ENCODE results near the gene FIZ1.

The FIZ1 gene

GRCh38 chr19:55632463-55632834 lies 33.1 kb upstream of the FIZ1 start:
- Histone ChIP-seq H3K9ac (ENCODE audit: low read length) (no peak overlapping the region), H3K4me3 (ENCODE audit: low read depth, low read length) (no peak overlapping the region), H3K27me3 (ENCODE audit: control insufficient read depth, insufficient read depth, low read length) (no peaks in the 10 kb centered on the region), H3K9me3 (ENCODE audit: control insufficient read depth, insufficient read depth, low read depth, low read length) (no peaks in the 10 kb centered on the region), H3K27ac (ENCODE audit: low read depth, low read length) (no peak overlapping the region), H3K4me1 (ENCODE audit: control insufficient read depth, insufficient read depth, low read length) (peaks cover 9% of the 10 kb centered on the region), H3K36me3 (ENCODE audit: control insufficient read depth, insufficient read depth, low read length) (no peaks in the 10 kb centered on the region)

- no peak overlapping the region for H3K4me3 ChIP-seq (ENCODE audit: low read depth, low read length)
- H3K27ac ChIP-seq (ENCODE audit: low read depth, low read length) = no peak overlapping the region
- H3K4me1 ChIP-seq (ENCODE audit: control insufficient read depth, insufficient read depth, low read length) = no peaks in the 10 kb centered on the region; the same call in 1 of the 2 replicates
- no peaks in the 10 kb centered on the region for H3K27me3 ChIP-seq (ENCODE audit: control insufficient read depth, insufficient read depth, low read length)
- H3K9me3 ChIP-seq (ENCODE audit: control insufficient read depth, insufficient read depth, low read depth, low read length) = no peaks in the 10 kb centered on the region
- no peak overlapping the region for H3K9ac ChIP-seq (ENCODE audit: low read length)
- H3K36me3 ChIP-seq (ENCODE audit: control insufficient read depth, insufficient read depth, low read length) = peaks cover 3% of the 10 kb centered on the region; the same call in 1 of the 2 replicates
These were observed 27.0 kb upstream of the FIZ1 start for GRCh38 chr19:55626350-55626749.

GRCh38 chr19:55625004-55625326 lies 25.6 kb upstream of the FIZ1 start:
- Histone ChIP-seq H3K4me1 (ENCODE audit: control insufficient read depth, insufficient read depth, low read length) (no peaks in the 10 kb centered on the region; the same call in 1 of the 2 replicates), H3K27ac (ENCODE audit: low read depth, low read length) (no peak overlapping the region), H3K9ac (ENCODE audit: low read length) (no peak overlapping the region), H3K27me3 (ENCODE audit: control insufficient read depth, insufficient read depth, low read length) (no peaks in the 10 kb centered on the region), H3K9me3 (ENCODE audit: control insufficient read depth, insufficient read depth, low read depth, low read length) (no peaks in the 10 kb centered on the region), H3K4me3 (ENCODE audit: low read depth, low read length) (peak overlapping the region; percentile 61), H3K36me3 (ENCODE audit: control insufficient read depth, insufficient read depth, low read length) (peaks cover 17% of the 10 kb centered on the region)

- Histone ChIP-seq H3K27ac (ENCODE audit: low read depth, low read length) (0 out of 2 replicates have a peak within 1 kb of the TSS, but pooled peaks have one; percentile 48), H3K9ac (ENCODE audit: low read length) (peak within 1 kb of the TSS; percentile 57), H3K9me3 (ENCODE audit: control insufficient read depth, insufficient read depth, low read depth, low read length) (no peaks in the 10 kb centered on the region), H3K36me3 (ENCODE audit: control insufficient read depth, insufficient read depth, low read length) (peaks cover 17% of the 10 kb centered on the region), H3K4me1 (ENCODE audit: control insufficient read depth, insufficient read depth, low read length) (no peaks in the 10 kb centered on the region; the same call in 1 of the 2 replicates), H3K4me3 (ENCODE audit: low read depth, low read length) (peak within 1 kb of the TSS; percentile 61), H3K27me3 (ENCODE audit: control insufficient read depth, insufficient read depth, low read length) (no peaks in the 10 kb centered on the region)
These were observed 25.0 kb upstream of the FIZ1 start, which contains the start of gene ZNF784 for GRCh38 chr19:55624109-55625003. Gene ZNF784, minus strand, starts transcription at chr19:55624566. Its CDS starts 5 bp downstream, at chr19:55624561.

- peak overlapping the region; percentile 53 for H3K4me3 ChIP-seq (ENCODE audit: low read depth, low read length)
- H3K27me3 ChIP-seq (ENCODE audit: control insufficient read depth, insufficient read depth, low read length) = no peaks in the 10 kb centered on the region
- H3K9ac ChIP-seq (ENCODE audit: low read length) = no peak overlapping the region
- H3K36me3 ChIP-seq (ENCODE audit: control insufficient read depth, insufficient read depth, low read length) = peaks cover 17% of the 10 kb centered on the region
- H3K27ac ChIP-seq (ENCODE audit: low read depth, low read length) = no peak overlapping the region
- H3K9me3 ChIP-seq (ENCODE audit: control insufficient read depth, insufficient read depth, low read depth, low read length) = no peaks in the 10 kb centered on the region
- no peaks in the 10 kb centered on the region; the same call in 1 of the 2 replicates for H3K4me1 ChIP-seq (ENCODE audit: control insufficient read depth, insufficient read depth, low read length)
These were observed 24.2 kb upstream of the FIZ1 start for GRCh38 chr19:55623561-55623960.

- no peak overlapping the region for H3K4me3 ChIP-seq (ENCODE audit: low read depth, low read length)
- no peaks in the 10 kb centered on the region for H3K27me3 ChIP-seq (ENCODE audit: control insufficient read depth, insufficient read depth, low read length)
- no peak overlapping the region for H3K9ac ChIP-seq (ENCODE audit: low read length)
- no peaks in the 10 kb centered on the region for H3K9me3 ChIP-seq (ENCODE audit: control insufficient read depth, insufficient read depth, low read depth, low read length)
- peaks cover 17% of the 10 kb centered on the region for H3K36me3 ChIP-seq (ENCODE audit: control insufficient read depth, insufficient read depth, low read length)
- no peaks in the 10 kb centered on the region; the same call in 1 of the 2 replicates for H3K4me1 ChIP-seq (ENCODE audit: control insufficient read depth, insufficient read depth, low read length)
- no peak overlapping the region for H3K27ac ChIP-seq (ENCODE audit: low read depth, low read length)
These were observed 23.8 kb upstream of the FIZ1 start for GRCh38 chr19:55623130-55623529.

- H3K27ac ChIP-seq (ENCODE audit: low read depth, low read length) = no peak overlapping the region
- H3K9me3 ChIP-seq (ENCODE audit: control insufficient read depth, insufficient read depth, low read depth, low read length) = no peaks in the 10 kb centered on the region
- peaks cover 20% of the 10 kb centered on the region for H3K36me3 ChIP-seq (ENCODE audit: control insufficient read depth, insufficient read depth, low read length)
- H3K27me3 ChIP-seq (ENCODE audit: control insufficient read depth, insufficient read depth, low read length) = no peaks in the 10 kb centered on the region
- H3K9ac ChIP-seq (ENCODE audit: low read length) = no peak overlapping the region
- H3K4me3 ChIP-seq (ENCODE audit: low read depth, low read length) = no peak overlapping the region
- no peaks in the 10 kb centered on the region; the same call in 1 of the 2 replicates for H3K4me1 ChIP-seq (ENCODE audit: control insufficient read depth, insufficient read depth, low read length)
These were observed 23.1 kb upstream of the FIZ1 start for GRCh38 chr19:55622242-55622969.

GRCh38 chr19:55621673-55622231 lies 22.4 kb upstream of the FIZ1 start:
- Histone ChIP-seq H3K27ac (ENCODE audit: low read depth, low read length) (no peak overlapping the region), H3K27me3 (ENCODE audit: control insufficient read depth, insufficient read depth, low read length) (no peaks in the 10 kb centered on the region), H3K36me3 (ENCODE audit: control insufficient read depth, insufficient read depth, low read length) (peaks cover 25% of the 10 kb centered on the region), H3K9ac (ENCODE audit: low read length) (no peak overlapping the region), H3K4me3 (ENCODE audit: low read depth, low read length) (no peak overlapping the region), H3K9me3 (ENCODE audit: control insufficient read depth, insufficient read depth, low read depth, low read length) (no peaks in the 10 kb centered on the region), H3K4me1 (ENCODE audit: control insufficient read depth, insufficient read depth, low read length) (no peaks in the 10 kb centered on the region; the same call in 1 of the 2 replicates)

- H3K36me3 ChIP-seq (ENCODE audit: control insufficient read depth, insufficient read depth, low read length) = peaks cover 28% of the 10 kb centered on the region
- no peaks in the 10 kb centered on the region; the same call in 1 of the 2 replicates for H3K4me1 ChIP-seq (ENCODE audit: control insufficient read depth, insufficient read depth, low read length)
- no peaks in the 10 kb centered on the region for H3K9me3 ChIP-seq (ENCODE audit: control insufficient read depth, insufficient read depth, low read depth, low read length)
- H3K9ac ChIP-seq (ENCODE audit: low read length) = no peak overlapping the region
- H3K27me3 ChIP-seq (ENCODE audit: control insufficient read depth, insufficient read depth, low read length) = no peaks in the 10 kb centered on the region
- no peak overlapping the region for H3K4me3 ChIP-seq (ENCODE audit: low read depth, low read length)
- H3K27ac ChIP-seq (ENCODE audit: low read depth, low read length) = no peak overlapping the region
These were observed 21.9 kb upstream of the FIZ1 start for GRCh38 chr19:55621205-55621672.

- H3K36me3 ChIP-seq (ENCODE audit: control insufficient read depth, insufficient read depth, low read length) = peaks cover 33% of the 10 kb centered on the region
These were observed 21.3 kb upstream of the FIZ1 start for GRCh38 chr19:55620410-55621204.

More at GRCh38 chr19:55620410-55621204, 21.3 kb upstream of the FIZ1 start:
- Histone ChIP-seq H3K27me3 (ENCODE audit: control insufficient read depth, insufficient read depth, low read length) (no peaks in the 10 kb centered on the region), H3K9ac (ENCODE audit: low read length) (no peak overlapping the region), H3K27ac (ENCODE audit: low read depth, low read length) (no peak overlapping the region), H3K9me3 (ENCODE audit: control insufficient read depth, insufficient read depth, low read depth, low read length) (no peaks in the 10 kb centered on the region), H3K4me1 (ENCODE audit: control insufficient read depth, insufficient read depth, low read length) (no peaks in the 10 kb centered on the region; the same call in 1 of the 2 replicates), H3K4me3 (ENCODE audit: low read depth, low read length) (no peak overlapping the region)
